Stromal cell of bone marrow (primary cell): ENCODE measurements around the gene ZNF783.
"Not testable (repeated sequence)": the region's sequence is repeated elsewhere in the genome, so short reads cannot be mapped to it uniquely, and the experiment has no call there.

Experiments used
- DNase-seq: peaks from one replicate; pipeline ENCODE4 v3.0.0-alpha.2; 2012; ENCODE audit warnings: low read depth

The ZNF783 gene

DNA sequence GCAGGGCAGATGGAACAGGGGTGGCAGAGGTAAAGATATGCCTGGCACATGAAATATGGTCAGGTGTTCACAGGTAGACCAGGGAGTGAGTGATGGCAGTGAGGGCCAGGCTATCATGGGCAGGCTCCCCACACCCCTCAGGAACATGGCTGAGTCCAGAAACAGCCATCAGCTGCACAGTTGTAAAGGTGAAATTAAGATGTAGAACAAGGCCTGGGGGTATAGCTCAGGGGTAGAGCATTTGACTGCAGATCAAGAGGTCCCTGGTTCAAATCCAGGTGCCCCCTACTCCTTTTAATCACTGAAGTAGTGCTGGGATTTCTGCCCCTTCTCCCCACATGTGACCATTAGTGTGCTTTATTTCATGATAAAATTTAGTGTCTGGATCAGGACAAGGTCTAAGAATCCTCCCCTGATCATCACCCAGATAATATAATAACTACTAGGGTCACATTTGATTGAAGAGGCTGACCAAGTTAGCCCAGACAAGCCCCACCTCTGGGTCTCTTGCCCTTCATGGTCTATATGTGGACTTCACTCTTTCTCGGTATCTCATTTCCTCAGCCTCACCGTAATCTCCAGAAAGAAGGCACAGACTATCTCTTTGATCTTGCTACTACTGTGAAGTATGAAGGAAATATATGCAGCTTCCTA lies 69.0 kb downstream of the ZNF783 start:
- no peak for DNase-seq

DNA sequence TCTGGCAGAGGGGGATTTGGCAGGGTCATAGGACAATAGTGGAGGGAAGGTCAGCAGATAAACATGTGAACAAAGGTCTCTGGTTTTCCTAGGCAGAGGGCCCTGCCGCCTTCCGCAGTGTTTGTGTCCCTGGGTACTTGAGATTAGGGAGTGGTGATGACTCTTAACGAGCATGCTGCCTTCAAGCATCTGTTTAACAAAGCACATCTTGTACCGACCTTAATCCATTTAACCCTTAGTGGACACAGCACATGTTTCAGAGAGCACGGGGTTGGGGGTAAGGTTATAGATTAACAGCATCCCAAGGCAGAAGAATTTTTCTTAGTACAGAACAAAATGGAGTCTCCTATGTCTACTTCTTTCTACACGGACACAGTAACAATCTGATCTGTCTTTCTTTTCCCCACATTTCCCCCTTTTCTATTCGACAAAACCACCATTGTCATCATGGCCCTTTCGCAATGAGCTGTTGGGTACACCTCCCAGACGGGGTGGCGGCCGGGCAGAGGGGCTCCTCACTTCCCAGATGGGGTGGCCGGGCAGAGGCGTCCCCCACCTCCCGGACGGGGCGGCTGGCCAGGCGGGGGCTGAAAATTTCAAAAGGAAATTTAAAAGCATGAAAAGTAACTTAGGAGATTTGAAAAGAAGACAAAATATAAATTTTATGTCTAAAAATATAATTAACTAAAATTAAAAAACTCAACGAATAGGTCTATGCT lies 70.8 kb downstream of the ZNF783 start:
- DNase-seq = not testable (repeated sequence)

DNA sequence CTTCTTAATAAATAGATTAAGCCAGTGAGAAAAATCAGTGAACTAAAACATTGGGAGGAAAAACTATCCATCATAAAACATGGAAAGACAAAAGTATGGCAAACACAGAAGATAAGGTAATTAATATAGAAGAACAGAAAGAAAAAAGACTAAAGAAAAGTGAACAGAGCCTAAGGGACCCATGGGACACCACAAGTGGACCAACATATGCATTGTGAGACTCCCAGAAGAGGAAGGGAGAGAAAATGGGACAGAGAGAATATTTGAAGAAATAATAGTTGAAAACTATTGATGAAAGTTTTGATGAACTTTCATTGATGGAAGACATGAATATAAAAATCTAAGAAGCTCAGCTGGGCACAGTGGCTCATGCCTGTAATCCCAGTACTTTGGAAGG lies 71.3 kb downstream of the ZNF783 start:
- DNase-seq = no peak

DNA sequence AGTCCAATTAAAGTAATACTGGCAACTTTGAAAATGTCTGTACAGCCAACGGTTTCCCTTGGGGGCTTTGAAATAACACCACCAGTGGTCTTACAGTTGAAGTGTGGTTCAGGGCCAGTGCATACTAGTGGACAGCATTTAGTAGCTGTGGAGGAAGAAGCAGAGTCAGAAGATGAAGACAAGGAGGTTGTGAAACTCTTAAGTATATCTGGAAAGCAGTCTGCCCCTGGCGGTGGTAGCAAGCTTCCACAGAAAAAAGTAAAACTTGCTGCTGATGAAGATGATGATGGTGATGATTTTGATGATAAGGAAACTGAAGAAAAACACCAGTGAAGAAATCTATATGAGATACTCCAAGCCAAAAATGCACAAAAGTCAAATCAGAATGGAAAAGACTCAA lies 72.2 kb downstream of the ZNF783 start:
- DNase-seq = no peak
